GM19043 (cell line): Measurements from ENCODE around the gene PPP6R2.

ENCODE experiments used
- ATAC-seq: cut with Tn5 transposase; IDR thresholded peaks from one replicate; pipeline ENCODE4 v1.9.1; 2021; ENCODE audit warnings: low read depth; ENCODE audit not compliant: unreplicated experiment

Gene PPP6R2

GRCh38 chr22:50305923-50306566, 37.1 kb upstream of the PPP6R2 start:
- no peak for ATAC-seq

DNA sequence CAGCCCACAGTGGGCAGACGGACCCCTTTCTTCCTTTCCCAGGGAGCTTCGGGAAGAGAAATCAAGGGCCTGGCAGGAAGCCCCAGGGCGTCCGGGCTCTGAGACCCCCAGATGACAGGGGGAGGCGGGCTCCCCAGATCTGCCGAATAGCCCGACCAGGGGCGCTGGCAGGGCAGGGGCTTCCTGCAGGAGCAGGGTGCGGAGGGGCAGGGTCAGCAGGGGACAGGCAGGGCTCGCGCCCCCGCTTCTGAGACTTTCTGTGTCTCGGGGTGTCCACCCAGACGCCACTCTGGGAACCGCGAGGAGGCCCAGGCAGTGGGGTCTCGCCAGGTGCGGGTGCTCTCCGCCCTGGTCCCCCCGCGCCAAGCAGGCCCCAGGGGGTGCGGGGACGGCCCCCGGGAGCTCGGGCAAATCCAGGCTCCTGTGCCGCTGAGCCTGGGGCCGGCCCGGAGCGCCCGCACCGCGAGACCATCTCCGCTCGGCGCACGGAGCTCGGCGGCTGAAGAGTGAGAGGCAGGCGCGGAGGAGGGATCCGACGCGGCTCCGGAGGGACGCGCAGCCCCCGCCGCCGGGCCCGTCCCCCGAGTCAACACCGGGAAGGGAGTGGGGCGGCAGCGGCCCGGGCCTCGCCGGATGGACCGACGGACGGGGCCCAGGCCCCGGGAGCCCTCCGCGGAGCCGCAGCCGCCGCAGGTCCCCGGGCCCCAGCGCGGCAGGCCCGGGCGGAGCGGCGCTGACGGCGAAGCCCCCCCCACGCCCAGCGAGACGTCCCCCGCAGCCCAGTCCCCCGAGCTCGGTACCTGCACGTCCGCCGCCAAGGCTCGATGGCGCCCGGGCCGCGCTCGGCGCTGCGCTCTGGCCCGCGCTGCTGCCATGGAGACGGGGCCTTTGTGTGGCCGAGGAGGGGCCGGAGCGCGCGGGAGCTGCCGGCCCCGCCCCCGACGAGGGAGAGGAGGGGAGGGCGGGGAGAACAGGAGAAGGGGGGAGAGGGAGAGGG, 36.1 kb upstream of the PPP6R2 start, which contains the start of gene PLXNB2:
PLXNB2 (minus strand) TSS at position 894 of the 997 bp plus-strand sequence. CDS start 17,062 bp downstream, outside the sequence.
- no peak for ATAC-seq

DNA sequence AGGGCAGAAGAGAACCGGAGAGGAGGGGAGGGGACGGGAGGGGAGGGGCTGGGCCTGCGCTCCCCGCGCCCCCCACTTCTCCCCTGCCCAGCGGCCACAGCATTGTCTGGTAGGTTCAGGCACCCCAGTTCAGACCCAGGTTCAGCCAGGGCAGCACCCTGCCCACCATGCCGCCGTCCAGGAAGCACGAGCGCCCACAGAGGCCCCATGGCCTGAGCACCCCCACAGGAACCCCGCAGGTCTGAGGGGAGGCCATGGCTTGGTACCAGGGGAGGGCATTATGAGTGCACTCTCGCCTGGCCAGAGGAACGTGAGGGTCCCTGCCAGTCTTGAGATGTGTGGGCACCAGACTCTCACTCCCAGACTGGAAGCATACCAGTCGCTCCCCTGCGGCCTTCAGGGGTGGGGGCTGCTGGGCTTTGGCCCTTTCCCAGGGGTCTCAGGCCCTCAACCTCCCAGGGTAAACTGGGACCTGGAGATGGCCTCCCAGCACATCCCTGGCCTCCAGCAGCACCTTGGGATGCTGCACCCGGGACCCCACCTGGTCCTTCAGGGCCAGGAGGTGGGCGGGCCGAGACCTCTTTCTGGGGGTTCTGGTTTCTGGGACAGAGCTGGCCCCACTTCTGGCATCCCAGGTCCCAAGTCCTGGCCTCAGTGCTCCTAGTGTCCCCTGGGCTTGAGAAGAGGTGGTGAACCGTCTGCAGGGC, 35.1 kb upstream of the PPP6R2 start:
- ATAC-seq, result no peak

GRCh38 chr22:50308597-50308935, 34.6 kb upstream of the PPP6R2 start:
- no peak for ATAC-seq

GRCh38 chr22:50308986-50309600, 34.0 kb upstream of the PPP6R2 start:
- ATAC-seq, result no peak

DNA sequence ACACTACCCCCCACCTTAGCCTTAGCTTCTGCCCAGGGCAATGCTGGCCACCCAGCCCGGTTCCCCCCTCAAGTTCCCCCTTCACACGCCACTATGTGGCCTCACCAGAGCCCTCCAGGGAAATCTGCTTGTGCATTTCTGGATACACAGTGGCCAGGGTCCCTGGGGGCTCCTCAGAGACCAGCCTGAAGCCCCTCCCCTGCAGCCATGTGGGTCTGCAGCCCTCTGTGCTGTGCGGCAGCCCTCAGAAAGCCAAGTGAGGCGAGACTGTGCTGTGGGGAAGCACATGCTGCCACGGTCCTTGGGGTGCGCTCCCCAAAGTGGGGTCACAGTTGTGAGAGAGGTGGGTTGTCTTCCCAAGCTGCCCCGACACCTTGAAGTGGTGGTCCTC, 33.5 kb upstream of the PPP6R2 start:
- no peak for ATAC-seq

- ATAC-seq, result no peak
Measured at GRCh38 chr22:50310031-50310722, 33.0 kb upstream of the PPP6R2 start.

DNA sequence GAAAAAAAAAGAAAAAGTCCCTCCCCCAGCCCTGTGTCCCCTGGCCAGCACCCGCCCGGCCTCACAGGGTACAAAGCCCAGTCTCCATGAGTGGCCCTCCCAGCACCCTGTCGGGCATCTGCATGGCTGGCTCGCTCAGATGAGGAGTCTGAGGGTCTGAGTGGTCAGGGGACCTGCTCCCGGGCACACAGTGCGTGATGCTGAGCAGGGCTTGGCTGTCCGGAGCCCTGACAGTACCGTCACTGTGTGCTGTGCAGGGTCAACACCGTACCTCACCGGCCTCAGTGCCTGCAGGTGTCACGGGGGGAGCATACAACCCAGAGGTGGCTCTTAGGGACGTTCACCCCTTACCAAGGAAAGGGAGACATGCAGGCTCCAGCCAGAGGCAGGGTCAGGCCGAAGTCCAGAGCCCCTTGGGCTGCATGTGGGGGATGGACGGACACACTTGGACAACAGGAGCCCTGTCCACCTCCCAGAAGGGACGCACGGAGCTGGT, 32.1 kb upstream of the PPP6R2 start:
- ATAC-seq, result no peak

DNA sequence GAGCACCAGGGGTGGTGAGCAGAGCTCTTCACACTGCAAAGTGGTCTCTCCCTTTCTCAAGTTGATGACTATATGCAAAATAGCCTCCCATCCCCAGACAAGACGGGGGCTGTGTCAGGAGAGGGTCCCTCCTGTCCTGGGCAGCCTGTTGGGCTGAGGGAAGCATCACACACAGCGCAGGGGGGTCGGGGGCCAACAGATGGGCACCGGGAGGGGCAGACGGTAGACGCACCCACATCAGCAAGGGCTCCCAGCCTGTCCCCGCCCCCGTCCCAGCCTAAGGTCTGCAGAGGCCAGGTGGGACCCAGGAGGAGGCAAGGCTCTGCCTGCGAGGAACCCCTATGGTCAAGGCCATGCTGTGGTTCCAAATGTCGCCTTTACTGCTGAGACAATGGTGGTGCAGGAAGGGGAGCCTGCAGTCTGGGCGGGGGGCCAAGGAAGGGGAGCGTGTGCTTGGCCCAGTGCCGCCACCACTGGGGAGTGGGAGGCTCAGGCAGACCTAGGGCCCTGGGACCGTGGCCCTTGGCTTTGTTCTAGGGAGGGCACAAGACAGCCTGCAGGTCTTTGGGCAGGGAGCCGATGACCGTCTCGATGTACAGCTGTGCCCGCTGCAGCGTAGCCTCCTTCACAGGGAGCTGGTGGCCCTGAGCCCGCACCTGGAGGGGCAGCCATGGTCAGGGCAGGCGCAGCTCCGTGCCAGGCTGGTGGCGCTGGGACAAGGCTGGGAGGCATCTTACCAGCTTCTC, 31.3 kb upstream of the PPP6R2 start:
- ATAC-seq, result no peak

- no peak for ATAC-seq
Measured at GRCh38 chr22:50312371-50312770, 30.8 kb upstream of the PPP6R2 start.

DNA sequence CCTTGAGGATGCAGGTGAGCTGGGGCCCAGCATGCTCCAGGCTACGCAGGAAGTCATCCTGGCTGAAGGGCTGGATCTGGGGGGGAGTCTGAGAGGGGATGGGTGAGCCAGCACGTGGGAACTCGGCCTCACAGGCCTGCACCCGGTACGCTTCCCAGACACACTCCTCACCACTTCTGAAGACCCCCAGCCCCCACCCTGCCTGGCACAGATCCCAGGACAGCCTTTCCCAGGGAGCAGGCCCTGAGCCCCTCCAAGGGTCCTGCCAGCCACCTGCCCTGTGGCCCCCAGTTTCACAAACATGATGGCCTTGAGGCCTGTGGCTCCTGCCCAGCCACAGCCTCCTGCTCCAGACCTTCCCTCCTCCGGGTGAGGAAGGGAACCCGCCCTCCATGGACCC, 30.1 kb upstream of the PPP6R2 start:
- ATAC-seq, result no peak

DNA sequence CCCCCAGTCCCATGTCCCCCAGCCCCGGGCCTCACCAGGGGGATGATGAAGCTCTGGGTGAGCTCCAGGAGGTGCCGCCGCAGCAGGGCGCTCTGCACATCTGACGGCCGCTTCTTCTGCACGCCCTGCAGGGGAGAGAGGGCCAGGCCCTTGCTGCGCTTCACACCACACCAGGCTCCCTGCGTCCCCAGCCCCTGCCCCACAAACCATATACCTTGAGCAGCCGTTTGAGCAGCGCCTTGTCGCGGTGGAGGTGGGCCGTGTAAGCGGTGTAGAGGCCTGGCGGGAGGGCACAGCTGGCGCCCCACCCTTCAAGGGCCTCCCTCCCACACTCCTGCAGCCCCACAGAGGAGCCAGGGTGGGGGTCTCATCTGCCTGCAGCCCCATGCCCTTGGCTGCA, 29.5 kb upstream of the PPP6R2 start:
- no peak for ATAC-seq

DNA sequence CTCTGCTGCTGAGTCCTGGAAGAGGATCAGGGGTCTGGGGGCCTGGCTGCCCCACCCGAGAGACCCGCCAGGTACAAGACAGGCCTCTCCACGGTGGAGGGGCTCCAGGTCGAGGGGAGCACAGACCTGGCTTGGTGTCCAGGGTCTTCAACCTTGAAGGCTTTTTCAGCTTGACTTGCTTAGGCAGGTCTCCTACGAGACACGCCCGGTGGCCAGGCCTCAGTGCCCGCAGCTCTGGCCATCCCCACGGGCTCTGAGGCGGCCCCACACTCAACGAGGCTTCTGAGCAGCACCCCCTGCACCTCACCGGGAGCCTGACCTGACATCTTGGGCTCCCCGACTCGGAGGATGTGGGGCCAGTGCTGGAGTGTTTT, 29.1 kb upstream of the PPP6R2 start:
- no peak for ATAC-seq

GRCh38 chr22:50314455-50315288, 28.5 kb upstream of the PPP6R2 start:
- peak; percentile 80 for ATAC-seq

GRCh38 chr22:50315289-50316113, 27.6 kb upstream of the PPP6R2 start:
- ATAC-seq, result no peak

DNA sequence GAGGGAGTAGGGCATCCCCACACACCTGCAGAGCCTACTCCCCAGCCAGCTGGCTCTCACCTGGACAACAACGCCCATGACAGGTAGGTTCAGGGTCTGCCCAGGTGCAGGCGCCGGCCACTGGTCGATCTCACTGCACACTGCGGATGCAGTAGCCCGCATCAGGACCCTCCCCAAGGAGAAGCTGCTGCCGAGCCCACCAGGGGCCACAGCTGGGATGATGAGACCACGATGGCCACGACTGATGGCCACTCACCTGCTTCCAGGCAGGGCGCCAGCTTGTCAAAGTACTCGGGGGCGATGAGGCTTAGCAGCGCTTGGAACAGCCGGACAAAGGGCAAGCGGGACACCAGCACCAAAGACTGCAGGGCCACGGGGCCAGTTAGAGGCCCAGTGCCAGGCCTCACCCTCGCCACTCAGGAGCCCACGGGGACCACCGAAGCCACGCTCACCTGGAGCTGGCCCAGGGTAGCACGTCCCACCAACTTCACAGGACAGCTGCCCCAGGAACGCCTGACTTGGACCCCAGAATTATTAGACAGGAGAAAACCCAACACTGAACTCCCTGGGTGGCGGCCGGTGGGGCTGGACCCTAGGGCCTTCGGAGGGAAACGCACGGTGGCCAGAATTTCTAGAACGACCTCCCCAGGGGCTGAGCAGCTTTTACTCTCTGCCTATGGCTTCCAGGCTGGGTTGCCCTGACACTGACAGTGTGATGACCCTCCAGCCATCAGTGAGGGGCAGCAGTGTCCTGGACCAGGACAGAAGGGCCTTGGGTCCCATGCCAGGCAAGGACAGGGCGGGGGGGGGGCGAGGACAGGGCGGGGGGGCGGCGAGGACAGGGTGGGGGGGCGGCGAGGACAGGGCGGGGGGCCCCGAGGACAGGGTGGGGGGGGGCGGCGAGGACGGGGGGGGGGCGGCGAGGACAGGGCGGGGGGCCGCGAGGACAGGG, 26.7 kb upstream of the PPP6R2 start:
- no peak for ATAC-seq

- ATAC-seq, result no peak
Measured at GRCh38 chr22:50317178-50317577, 25.9 kb upstream of the PPP6R2 start.
